ENCODE measurements around the gene MLPH.

The MLPH gene

DNA sequence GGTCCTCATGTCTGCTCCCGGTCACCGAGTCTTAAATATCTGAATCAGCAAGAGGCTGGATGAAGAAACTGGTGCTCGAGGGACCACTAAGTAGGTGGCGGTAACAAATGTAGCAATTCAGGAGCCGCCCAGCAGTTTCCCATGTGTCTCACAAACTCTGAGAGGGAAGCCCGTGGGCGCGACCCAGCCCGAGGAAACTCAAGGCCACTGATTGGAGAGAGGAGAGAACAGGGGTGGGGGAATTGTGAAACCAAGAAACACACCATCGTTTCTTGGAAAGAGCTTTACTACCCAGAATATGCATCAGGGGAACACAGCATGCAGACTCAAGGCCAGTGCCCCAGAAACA, 10.8 kb downstream of the MLPH start:
- no peak for DNase-seq (ENCODE audit: low spot score)

- no peak for DNase-seq (ENCODE audit: low spot score)
These were observed 11.3 kb downstream of the MLPH start for GRCh38 chr2:237498341-237498740.

GRCh38 chr2:237500681-237501424, 13.8 kb downstream of the MLPH start:
- no peak for DNase-seq (ENCODE audit: low spot score)

- no peak for DNase-seq (ENCODE audit: low spot score)
These were observed 15.0 kb downstream of the MLPH start for GRCh38 chr2:237501892-237502513.

- DNase-seq (ENCODE audit: low spot score): no peak
These were observed 16.1 kb downstream of the MLPH start for GRCh38 chr2:237503201-237503600.

DNA sequence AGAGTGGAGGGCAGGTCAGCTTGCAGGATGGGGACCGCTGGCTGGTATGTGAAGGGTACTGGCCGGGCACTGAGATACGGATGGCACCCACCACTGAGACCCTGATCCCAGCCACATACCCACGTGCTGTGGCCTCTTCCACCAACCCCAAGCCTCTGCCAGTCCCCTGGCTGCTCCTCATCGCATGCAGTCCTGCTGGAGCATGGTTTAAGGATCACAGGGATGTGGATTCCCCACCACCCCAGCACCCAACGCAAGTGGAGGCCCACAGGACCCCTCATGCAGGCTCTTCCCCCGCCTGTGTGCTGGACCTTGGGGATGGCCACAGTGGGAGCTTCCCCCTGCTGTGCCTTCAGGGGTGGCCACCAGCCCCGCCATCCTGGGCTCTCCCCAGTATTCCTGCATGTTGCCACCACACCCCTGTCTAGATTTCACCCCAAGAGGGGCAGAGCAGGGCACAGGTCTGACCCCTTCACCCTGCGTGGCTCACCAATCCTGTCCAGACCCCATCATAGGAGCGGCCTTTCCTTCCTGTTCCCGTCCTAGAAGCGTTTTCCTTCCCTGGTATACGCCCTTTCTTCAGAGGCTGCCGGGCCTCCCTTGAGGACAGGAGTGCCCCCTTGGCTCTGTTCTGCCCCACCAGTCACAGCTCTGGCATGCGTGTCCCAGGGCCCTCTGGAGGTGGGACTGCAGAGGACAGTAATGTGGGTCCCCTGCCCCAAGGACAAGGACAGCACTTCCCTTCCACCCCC, 18.3 kb downstream of the MLPH start:
- DNase-seq (ENCODE audit: low spot score): no peak

- no peak for DNase-seq (ENCODE audit: low spot score)
These were observed 20.5 kb downstream of the MLPH start for GRCh38 chr2:237507512-237507911.

DNA sequence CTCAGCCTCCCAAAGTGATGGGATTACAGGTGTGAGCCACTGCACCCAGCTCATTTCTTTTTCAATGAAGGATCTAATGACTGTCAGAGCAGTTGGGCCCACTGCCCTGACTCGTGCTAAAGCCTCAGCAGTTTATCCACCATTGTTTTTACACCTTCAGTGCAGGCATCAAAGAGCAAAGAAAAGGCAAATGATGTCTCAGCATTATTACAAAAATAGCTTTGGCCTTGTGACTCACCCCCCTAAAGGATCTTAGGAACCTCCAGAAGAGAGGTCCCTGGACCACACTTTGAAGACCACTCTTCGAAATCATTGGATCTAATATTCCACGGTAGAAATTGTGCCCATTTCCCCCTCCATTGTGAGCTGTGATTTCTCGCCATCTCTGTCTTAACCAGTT, 21.3 kb downstream of the MLPH start:
- no peak for DNase-seq (ENCODE audit: low spot score)

DNA sequence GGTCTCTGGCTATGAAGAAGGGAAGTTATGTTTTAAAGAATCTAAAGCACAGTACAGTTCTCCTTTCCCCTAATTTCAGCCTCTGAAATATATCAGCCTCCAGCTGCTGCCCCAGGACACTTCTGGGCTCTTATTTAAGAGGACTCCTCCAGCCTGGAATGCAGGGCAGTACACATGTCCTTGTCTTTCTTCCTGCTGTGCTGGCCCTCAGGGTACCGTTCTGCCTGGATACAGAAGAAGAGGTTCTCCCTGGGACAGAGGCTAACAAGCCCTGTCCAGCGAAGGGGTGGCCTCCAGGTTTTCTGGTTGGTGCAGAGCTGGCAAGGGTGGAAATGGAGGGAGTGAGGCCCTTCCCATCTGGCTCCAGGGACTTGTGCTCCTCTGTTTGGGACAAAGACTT, 22.1 kb downstream of the MLPH start:
- DNase-seq (ENCODE audit: low spot score): no peak

DNA sequence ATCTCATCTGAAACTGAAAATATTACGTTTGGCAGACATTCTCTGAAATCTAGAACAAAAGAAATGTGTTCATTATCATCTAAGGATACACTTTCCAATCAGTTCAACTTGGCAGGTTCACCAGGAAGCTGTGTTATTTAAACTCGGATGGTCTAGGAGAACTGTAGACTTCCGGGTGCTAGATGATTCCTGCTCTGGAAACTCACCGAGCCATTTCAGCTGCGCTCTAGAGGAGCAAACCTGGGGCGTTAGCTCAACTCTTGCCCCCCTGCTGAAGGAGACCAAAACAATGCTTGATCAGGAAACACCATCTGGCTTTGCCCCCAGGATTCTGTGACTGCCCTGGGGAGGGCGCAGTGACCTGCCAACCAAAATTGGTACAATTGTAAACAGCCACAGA, 22.9 kb downstream of the MLPH start:
- DNase-seq (ENCODE audit: low spot score): no peak

GRCh38 chr2:237510502-237511217, 23.6 kb downstream of the MLPH start:
- no peak for DNase-seq (ENCODE audit: low spot score)

GRCh38 chr2:237511433-237511832, 24.4 kb downstream of the MLPH start:
- DNase-seq (ENCODE audit: low spot score): no peak

- DNase-seq (ENCODE audit: low spot score): no peak
These were observed 24.9 kb downstream of the MLPH start for GRCh38 chr2:237511885-237512405.

GRCh38 chr2:237512774-237513466, 25.9 kb downstream of the MLPH start:
- peak; percentile 83 for DNase-seq (ENCODE audit: low spot score)

DNA sequence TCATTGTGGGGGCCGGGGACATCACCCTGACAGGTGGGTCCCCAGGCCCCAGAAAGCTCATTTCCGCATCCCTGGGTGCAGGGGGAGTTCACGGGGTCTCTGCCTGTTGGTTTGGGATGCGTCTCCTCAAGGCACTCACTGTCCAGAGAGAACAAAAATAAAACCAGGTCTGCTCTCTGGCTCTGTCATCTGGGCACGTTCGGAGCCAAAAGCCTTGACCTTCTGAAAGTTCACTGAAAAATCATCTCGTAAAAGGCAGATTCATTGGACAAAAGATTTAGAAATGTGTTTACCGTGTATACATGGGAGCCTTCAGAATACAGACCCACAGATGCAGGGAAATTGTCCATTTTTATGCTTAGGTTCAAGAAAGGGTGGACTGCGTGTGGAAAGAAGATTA, 26.6 kb downstream of the MLPH start:
- no peak for DNase-seq (ENCODE audit: low spot score)

- no peak for DNase-seq (ENCODE audit: low spot score)
These were observed 27.6 kb downstream of the MLPH start for GRCh38 chr2:237514474-237515130.

DNA sequence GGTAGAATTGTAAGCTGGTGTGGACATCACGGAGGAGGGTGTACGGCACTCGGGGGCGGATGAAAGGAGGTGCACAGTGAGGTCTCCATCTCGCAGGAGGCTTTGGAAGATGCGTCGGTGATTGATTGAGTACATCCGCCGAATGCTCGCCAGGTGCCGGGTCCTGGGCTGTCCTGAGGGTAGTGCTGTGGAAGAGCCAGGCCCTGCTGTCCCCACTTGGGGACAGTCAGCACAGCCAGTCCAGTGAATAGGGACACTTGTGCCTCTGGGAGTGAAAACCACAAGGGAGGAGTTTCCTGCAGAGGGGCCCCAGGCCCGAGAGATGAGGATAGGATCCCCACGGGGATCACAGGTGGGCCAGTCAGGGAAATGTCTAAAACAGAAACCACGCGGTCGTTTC, 28.1 kb downstream of the MLPH start:
- DNase-seq (ENCODE audit: low spot score): no peak

DNA sequence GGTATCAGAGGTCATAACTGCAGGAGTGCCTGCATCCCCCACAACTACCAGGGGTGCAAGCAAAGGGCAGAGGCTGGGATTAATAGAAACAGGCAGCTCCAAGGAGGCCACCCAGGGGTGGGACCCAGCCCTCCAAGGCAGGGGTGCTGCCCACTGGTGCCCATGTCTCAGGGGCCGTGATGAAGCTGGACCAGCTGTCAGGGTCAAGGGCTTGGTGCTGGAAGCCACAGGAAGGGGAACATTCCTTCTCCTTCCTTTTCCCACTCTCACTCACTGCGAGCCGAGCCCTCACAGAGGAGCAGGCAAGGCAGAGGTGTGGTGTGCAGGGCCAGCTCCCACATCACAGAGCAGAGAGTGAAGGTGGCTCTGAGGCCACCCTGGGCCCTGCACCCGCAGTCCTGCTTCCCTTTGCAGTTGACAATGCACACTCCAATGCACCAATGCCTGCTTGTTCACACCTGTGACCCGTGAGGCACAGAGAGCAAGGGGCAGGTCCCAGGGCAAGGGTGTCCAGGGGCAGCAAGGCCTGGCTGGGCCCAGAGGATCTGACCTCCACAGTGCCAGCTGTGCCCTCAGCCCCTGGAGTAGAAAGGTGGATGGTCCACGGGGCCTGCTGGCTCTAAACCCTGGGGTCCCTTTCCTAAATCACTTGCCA, 28.7 kb downstream of the MLPH start:
- DNase-seq (ENCODE audit: low spot score): no peak

GRCh38 chr2:237517163-237517562, 30.1 kb downstream of the MLPH start:
- DNase-seq (ENCODE audit: low spot score): no peak

DNA sequence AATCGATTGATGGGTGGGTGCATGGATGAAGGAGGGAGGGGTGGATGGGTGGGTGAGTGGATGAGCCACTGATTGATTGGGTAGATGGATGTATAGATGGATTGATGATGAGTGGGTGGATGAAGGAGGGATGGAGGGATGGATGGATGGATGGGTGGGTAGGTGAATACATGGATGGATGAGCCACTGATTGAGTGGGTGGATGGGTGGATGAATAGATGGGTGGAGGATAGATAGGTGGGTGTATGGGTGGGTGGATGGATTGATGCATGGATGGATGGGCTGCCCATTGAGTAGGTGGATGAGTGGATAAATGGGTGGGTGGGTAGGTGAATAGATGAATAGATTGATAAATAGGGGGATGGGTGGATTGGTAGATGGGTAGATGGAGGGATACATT, 30.9 kb downstream of the MLPH start:
- DNase-seq (ENCODE audit: low spot score): no peak

All from germinal center (tissue), 1 donor.